ENCODE data around the gene SOX6.
"Not testable (repeated sequence)": the region's sequence is repeated elsewhere in the genome, so short reads cannot be mapped to it uniquely, and the experiment has no call there.

SOX6 gene

DNA sequence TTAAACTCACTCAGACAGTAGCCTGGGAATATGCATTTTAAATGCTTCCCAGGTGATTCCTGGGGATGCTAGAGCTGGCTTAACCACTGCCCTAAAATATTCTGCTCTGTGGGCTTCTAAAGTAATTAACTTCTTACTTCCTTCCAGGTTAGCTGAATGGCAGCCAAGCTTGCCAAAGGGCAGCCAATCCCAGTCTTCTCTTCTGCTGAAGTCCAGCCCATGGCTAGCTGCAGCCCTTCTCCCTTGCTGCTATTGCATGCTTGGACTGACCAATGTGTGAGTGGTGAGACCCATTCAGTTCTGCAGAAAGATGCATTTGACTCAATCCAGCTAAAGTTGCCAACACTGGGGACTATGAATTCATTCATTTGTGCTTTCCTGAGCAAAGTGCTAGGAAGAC, 411.9 kb downstream of the SOX6 start:
- no peak for DNase-seq

DNA sequence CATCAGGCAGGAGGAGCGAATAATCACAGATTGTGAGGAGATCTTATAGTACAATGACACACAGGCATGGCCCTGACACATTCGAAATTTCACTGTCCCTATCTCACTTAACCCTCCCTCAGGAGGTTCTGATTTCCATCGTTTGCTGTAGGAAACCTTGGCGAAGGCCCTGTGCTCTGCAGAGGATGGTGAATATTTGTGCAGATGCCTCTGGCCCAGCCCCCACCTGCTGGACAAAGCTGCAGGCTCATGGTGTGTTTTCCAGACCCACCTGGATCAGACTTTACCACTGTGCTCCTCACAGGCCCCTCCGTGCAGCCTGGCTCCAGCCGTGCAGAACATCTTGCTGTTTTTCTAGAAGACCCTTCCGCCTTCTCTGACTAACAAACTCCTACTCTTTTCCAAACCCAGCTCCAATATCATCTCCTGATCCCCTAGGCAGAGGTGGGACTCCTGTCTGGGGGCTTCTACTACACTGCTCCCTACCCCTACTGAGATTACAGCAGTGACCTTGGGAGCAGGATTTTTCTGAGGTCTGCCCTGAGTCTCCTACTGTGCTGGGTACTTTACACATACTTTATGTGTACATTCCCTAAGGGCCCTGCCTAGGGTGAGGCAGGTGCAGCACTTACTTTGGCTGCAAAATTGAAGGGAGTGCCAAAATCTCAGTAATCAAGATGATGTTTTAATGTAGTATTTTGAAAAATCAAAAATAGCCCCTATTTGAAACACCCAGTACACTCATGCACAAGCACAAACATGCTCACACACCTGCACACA, 412.7 kb downstream of the SOX6 start:
- no peak for DNase-seq

DNA sequence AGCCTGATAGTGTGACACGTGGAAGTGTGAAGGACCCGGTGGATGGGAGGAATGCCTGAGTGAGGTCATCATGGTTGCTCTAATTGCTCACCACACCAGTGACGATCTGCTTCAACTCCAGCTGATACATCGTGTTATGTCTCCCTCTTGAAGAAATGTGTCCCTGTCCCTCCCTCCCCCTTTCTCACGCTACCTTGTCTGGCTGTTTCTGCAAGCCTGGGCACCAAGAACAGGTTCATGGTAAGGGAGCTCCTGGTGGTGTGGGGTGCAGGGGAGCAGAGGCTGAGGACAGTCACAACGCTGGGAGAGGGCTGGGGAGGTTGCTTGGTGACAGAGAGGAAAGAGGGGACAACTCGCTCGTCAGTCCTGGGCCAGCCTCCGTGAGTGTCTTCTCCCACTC, 413.4 kb downstream of the SOX6 start:
- no peak for DNase-seq

DNA sequence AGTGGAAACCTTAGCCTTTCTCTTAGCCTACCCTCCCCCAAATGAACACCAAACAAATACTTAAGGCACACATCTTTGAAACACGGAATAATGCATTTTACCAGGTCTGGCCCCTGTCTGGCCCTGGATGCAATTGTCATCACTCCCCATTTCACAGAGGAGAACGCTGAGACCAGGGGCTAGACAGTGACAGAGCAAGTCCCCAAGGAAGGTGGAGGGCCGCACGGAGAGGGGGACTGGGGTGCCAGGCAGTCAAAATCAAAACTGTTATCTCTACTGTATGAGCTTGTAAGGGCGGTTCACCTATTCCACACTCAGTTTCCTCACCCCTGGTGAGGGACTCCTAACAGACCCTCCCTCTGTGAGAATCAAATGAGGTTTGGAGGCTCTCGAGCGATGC, 414.2 kb downstream of the SOX6 start:
- DNase-seq, result no peak

DNA sequence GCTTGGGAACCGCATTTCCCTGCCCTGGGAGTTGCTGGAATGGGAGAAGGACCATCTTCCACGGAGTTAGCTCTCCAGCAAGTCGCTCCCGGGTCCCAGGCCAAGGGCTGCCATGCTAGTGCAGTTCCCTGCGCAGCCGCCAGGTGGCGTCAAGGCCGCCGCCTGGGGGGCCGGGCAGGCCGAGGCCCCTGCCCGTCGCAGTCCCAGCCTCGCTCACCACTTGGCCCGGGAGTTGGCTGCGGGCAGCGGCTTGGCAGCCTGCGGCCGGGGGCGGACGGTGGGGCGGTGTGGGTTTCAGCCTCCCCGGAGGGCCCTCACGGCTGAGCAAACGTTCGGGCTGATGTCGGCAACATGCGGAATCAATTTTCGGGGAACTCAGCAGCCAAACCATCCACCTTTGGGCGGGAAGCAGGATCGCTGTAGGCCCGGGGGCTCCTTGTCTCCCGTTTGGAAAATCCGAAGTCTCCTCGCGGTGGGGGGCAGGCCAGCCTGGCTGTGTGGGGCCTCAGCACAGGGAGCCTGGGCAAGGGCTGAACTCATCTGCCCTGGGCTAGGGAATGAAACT, 415.1 kb downstream of the SOX6 start:
- DNase-seq, result peak; percentile 18 to 41

GRCh38 chr11:15940462-15941205, 415.7 kb downstream of the SOX6 start:
- DNase-seq, result no peak

DNA sequence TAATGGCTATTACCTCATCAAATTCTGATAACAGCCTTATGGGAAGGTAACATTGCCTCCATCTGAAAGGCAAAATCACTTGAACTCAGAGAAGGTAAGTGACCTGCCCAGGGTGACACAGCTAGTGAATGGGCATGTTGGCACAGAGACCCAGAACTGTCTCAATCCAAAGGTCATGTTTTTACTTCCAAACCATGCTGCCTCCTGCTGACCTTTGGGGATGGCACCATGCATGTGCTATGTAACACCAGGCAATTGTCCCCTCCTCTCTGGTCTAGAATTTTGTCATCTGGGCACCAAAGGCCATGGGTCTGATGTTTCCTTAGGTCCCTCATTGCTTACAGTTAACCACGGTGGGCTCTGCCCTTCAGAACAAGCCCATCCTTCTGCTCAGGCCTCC, 417.4 kb downstream of the SOX6 start:
- no peak for DNase-seq

GRCh38 chr11:15938121-15938611, 418.2 kb downstream of the SOX6 start:
- DNase-seq, result no peak

DNA sequence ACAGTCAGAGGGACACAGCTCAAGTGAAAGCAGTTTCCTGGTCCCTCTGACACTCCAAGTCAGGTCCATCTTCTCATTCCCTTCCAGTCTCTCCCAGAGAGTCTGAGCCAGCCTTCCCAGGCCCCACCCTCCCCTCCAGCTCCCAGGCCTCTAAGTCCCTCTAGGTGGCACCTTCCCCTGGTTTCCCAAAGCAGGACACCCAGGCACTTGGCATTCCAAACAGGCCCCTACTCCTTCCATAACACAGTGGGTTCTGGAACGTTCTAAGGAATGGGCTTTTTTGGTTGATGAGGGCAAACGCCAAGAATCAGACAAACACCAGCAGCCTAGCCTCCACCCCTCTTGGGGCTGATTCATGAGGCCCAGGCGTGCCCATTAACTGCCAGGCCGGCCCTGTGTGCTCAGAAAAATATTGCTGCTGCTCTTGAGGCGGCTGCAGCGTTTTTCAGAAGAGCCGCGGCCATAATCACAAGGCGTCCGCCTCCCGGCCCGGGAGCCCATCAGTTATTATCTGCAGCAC, 418.7 kb downstream of the SOX6 start:
- DNase-seq, result no peak

GRCh38 chr11:15936011-15936410, 420.3 kb downstream of the SOX6 start:
- DNase-seq, result no peak

- DNase-seq, result no peak
Observed at GRCh38 chr11:15935373-15935772, 421.0 kb downstream of the SOX6 start.

DNA sequence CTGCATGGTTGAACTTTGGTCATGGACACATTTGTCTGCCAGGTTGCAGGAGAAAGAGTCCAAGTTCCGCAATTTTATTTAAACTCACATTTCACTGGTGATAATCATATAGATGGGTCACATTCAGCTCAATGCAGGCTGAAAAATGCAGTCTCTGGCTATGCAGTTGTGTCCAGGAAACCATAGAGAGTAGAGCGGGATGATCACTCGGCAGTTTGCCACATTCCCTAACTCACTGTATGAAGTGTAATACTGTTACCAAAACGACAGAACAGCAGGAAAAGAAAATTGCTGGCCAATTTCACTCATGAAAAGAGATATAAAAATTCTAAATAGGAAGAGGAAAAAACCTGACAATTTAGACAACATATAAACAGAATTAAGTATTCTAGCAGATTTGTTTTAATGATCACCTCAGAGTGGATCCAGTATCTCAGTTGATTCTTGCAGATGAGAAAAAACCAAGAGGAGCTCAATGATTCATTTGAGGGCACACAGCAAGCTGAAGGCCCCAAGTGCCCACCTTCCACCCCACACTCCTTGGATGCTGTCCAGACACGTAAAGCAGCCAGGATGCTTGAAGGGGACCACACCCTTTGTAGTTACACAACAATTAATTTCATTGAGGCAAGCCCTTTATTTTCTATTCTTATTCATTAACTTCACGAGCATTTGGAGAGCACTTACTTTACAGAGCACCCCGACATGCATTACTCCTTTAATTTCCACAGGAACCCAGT, 422.3 kb downstream of the SOX6 start:
- DNase-seq, result no peak

DNA sequence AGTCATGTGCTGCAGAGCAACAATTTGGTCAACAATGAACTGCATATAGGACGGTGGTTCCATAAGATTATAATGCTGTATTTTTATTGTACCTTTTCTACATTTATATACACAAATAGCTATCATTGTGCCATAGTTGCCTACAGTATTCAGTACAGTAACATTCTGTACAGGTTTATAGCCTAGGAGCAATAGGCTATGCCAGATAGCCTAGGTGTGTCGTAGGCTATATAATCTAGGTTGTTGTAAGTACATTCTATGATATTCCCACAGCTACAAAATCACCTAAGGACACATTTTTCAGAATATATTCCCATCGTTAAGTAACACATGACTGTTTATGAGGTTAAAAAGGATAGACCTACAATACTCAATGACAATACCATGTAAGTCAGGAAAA, 423.9 kb downstream of the SOX6 start:
- DNase-seq, result no peak

DNA sequence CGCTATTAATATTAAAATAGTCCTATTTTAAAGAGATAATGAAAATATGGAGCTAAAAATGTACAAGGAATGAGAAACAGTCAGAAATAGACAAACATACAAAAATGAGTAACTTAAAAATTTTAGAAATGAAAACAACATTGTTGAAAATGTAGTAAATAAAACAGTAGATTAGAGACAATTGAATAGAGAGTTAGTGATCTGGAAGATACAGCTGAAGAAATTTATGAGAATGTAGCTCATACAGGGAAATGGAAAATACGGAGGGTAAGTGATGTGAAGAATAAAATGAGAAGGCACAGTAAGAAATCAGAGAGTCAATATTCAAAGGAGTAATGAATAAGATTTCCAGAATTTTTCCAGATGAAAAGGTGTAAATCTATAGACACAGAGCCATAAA, 424.8 kb downstream of the SOX6 start:
- DNase-seq, result no peak

GRCh38 chr11:15930442-15931025, 425.8 kb downstream of the SOX6 start:
- DNase-seq, result no peak

- DNase-seq, result no peak
Observed at GRCh38 chr11:15929371-15929901, 426.9 kb downstream of the SOX6 start.

DNA sequence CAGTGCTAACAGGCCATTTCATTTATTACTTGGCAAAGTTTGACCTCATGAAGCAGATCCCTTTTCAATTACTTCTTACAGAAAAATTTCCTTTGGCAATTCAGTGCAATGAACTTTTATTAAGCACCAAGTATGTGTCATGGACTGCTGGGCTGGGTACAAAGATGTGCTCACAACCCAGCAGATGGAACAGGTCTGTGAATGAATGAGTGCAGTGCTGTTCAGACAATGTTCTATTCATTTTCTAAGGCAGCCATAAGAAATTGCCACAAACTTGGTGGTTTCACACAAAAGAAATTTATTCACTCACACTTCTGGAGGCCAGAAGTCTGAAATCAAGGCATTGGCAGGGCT, 428.5 kb downstream of the SOX6 start:
- no peak for DNase-seq

DNA sequence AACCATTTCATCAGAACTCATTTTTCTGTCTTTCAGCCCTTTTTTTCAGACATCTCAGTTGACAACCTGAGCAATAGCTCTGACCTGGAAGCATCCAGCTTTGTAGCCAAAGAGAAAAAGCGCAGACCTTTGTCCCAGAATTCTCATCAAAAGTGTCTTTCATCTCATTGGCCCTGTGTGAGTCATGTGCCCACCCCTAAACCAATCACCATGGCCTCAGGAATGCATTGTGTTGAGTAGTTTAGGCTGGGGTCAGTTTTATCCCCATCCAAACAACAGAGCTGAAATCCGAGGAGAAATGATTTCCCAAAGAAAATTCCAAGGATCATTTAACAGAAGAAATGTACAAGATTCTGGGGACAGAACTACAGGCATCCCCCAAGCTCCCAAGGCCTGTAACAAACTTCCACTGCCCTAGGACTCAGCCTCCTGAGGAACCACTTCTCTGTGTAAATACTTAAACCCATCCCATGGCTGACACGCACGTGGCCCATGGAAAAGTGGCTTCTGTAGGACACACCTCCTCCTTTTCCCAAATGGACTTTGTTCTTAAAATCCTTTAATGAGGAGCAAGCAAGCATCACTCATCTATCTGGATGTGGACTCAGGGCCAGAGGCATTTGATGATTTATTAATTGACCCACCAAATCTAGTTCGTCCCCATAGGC, 429.0 kb downstream of the SOX6 start:
- no peak for DNase-seq

- no peak for DNase-seq
Observed at GRCh38 chr11:15926071-15926470, 430.3 kb downstream of the SOX6 start.

GRCh38 chr11:15923183-15923582, 433.2 kb downstream of the SOX6 start:
- no peak for DNase-seq

DNA sequence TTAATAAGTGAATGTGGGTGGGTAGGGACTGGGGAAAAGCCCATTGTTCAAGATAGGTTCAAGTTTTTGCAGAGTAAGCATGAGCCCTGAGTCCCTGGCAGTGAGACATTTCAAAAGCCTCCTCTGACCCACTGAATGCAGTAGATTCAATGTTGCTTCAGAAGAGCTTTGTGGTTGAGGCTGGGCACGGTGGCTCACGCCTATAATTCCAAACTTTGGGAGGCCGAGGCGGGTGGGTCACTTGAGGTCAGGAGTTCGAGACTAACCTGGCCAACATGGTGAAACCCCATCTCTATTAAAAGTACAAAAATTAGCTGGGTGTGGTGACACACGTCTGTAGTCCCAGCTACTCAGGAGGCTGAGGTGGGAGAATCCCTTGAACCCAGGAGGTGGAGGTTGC, 433.6 kb downstream of the SOX6 start:
- not testable (repeated sequence) for DNase-seq

Measured in stimulated activated CD4-positive, alpha-beta T cell treated with anti-CD3 and anti-CD28 coated beads, Interleukin-2, amount 100 ng/mL, for 48 hours (primary cell).